SIG-M5 (cell line): Measurements from ENCODE around the gene CYSRT1.

Experiments used
- DNase-seq: peaks from one replicate; lab custom pipeline; 2025; lab: John Stamatoyannopoulos, UW

CYSRT1 gene

GRCh38 chr9:137272241-137273094, 47.5 kb downstream of the CYSRT1 start:
- DNase-seq: no peak

- no peak for DNase-seq
Observed at GRCh38 chr9:137273095-137273490, 48.1 kb downstream of the CYSRT1 start.

- no peak for DNase-seq
Observed at GRCh38 chr9:137273611-137274320, 48.8 kb downstream of the CYSRT1 start.

GRCh38 chr9:137275203-137275587, 50.2 kb downstream of the CYSRT1 start:
- DNase-seq: no peak
